GM21515 (cell line): ENCODE data around the gene PRKG1.
"Not testable (repeated sequence)": the region's sequence is repeated elsewhere in the genome, so short reads cannot be mapped to it uniquely, and the experiment has no call there.

Source experiments
- ATAC-seq: cut with Tn5 transposase; IDR thresholded peaks from one replicate; pipeline ENCODE4 v1.9.1; 2021; ENCODE audit not compliant: unreplicated experiment

The PRKG1 gene

DNA sequence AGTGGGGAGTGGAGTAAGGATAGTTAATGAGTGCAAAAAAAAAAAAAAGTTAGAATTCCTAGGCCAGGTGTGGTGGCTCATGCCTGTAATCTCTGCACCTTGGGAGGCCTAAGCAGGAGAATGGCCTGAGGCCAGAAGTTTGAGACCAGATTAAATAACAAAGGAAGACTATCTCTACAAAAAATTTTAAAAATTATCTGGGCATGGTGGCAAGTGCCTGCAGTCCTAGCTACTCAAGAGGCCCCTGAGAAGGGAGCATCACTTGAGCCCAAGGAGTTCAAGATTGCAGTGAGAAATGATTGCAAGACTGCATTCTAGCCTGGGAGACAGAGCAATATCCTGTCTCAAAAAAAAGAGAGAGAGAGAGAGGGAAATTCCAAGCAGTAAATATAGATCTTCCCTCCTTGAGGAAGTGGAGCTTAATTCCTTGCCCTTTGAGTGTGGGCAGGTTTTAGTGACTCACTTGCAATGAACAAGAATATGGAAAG, 644.6 kb downstream of the PRKG1 start:
- ATAC-seq: no peak

DNA sequence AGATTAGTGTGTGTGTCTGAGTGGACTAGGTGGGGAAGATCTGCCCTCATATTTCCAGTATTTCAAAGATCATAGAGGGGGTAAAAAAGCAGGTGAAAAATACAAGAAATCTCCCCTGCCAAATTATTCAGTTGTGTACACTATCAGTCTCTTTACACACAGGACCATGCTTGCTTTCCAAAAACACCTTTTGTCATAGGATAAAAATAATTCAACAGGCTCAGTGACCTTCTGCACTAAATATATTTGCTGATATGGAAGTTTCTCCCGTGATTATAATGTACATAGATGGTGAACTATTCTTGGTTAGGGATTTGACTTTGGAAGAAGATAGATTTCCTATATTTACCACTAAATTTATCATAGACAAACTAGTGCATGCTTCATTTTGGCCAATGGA, 649.8 kb downstream of the PRKG1 start:
- ATAC-seq: no peak

DNA sequence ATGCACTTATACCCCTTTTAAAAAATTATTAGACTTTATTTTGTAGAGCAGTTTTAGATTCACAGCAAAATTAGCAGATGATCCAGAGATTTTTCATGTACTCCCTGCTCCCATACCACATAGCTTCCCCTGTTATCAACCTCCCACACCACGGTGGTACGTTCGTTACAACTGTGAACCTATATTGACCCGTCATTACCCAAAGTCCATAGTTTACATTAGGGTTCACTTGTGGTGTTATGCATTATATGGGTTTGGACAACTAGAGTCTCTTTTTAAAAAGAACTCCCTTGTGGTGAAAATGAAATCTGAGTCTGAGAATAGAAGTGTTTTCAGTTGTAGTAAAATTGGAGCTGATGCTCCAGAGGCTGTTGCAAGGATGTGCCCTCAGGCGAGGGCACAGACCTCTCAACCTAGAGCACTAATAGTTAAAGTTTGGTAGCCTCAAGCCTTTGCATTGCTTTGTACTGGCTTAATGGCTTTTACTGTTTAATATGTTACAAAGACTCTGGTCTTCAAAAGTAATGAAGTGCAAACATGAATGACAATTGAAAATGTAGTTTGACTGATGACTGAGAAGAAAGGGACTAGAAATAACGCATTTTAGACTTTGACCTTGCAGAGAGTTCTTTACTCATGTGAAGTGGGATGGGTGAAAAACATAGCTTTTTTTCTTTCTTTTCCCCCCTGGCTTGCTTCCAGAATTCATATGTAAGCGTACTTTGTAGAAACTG, 655.7 kb downstream of the PRKG1 start:
- ATAC-seq: no peak

DNA sequence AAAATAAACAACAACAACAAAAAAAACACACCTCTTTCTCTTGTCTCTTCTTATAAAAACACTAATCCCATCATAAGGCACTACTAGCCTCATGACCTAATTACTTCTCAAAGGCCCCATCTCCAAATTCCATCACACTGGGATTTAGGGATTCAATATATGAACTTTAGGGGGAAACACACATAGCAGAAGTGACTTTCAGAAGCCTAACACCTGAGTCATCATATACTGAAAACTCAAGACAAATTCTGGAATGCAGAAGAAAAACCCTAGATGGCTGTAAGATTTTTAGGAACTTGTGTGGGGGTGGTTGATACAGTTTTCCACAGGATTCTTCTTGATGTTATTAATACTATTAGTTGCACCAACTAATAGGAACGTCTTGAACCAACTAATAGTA, 658.8 kb downstream of the PRKG1 start:
- ATAC-seq: no peak

DNA sequence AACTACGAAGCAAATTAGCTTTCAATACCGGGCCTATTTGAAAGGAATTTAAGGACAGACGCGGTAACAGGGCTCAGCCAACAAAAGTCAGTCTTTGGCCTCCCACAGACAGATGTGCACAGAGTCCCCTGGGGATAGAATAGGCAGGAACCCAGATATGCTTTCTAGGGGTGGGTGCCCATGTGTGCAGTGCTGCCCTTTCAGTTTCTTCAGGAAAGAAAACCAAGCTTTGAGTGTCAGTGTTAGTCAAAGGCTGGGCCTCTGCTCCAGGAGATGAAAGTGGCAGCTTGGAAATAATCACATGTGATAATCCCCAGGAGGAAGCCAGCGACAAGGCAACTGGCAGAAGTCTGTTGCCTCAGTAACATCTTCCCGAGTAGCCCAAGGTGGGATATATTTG, 668.9 kb downstream of the PRKG1 start:
- peak; percentile 74 for ATAC-seq

DNA sequence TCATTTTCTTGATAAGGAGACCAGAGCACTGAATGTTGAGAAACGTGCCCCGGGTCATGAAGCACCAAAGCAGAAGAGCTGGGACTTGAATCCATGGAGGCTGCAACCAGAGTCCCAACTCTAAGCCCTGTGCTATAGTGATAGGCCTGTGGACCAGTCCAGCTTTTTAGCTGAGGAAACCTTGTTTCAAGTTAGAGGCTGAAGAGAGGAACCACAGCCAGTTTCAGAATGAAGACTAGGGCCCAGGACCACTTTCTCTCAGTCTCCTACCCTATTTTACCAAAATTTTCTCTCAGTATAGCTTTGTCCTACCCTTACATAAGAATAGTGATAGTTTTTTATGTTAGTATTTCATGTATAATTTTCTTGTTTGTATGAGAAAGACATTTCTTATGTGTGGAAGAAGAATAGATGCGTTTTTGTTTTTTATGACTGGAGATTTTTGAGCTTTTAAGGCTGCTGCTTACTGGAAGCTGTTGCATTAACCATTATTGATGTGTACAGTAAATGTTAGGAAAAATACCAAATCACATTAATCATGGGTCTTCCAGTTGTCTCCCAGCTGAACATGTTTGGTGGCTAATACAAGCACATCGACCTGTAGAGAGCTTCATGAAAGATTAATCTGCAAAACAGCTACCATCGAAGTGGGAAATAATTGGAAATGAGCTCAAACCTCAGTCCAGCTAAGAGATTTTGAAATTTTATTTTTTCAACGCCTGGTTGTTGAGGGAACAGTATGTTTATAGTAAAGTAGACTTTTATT, 670.1 kb downstream of the PRKG1 start:
- ATAC-seq: no peak

DNA sequence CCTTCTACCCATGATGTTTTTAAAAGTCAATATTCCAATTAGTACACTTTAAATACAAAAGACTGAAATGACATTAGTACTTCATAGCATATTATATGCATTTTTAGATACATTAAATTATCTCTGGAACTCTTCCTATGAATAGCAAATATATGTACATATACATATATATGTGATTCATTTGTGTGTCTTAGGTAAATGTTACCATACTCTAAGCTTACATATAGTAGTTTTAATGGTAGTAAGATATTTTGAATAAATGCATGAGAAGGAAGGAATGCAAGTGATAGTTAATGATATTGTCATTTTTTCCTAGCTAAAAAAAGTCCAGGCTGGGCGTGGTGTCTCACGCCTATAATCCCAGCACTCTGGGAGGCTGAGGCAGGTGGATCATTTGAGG, 671.1 kb downstream of the PRKG1 start:
- ATAC-seq: no peak

DNA sequence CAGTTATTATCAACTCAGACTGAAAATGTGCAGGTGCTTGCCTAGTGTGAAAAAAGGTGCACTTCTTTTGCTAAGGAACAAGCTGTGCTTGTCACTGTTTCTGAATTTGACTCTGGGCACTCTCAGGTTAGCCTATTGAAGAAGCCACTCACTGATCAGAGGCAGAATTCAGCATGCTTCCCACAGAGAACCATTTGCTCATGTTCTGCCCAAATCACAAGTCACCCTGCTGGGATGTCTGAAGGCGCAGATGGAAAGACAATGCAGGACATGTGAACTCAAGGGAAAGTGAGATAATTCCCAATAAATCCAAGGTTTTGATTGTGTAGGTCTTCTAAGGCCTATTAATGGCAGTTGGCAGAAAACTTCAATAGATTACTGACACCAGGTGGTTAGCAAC, 672.9 kb downstream of the PRKG1 start:
- no peak for ATAC-seq

DNA sequence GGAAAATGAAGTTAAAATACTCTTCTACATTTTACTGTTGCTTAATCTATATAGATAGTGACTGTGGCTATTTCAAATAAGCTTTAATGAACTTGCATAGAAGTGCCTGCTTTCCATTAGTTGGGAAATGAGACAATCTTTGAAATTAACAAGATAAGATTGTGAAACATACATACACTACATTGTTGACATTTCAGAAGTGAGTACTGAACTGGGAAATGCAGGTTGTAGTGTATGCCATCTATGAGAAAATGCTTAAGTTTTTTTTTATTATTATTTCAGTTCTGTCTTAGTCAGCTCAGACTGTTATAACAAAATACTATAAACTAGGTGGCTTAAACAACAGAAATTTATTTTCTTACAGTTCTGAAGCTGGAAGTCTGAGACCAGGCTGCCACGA, 674.7 kb downstream of the PRKG1 start:
- ATAC-seq: no peak

DNA sequence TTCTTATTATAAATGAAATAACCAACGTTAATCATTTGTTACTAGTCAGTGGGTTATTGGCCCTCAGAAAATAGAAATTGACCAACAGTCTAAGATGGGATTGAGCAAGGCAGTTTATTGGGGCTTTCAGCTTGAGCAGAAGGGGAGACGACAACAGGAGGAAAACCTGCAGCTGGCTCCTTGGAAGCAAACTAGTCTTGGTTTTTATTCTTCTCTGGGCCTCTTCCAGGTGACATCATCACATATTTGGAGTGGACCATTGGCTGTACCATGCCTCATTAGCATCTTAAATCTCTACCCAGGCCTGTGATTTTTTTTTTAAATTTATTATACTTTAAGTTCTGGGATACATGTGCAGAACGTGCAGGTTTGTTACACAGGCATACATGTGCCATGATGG, 684.1 kb downstream of the PRKG1 start:
- ATAC-seq: no peak

DNA sequence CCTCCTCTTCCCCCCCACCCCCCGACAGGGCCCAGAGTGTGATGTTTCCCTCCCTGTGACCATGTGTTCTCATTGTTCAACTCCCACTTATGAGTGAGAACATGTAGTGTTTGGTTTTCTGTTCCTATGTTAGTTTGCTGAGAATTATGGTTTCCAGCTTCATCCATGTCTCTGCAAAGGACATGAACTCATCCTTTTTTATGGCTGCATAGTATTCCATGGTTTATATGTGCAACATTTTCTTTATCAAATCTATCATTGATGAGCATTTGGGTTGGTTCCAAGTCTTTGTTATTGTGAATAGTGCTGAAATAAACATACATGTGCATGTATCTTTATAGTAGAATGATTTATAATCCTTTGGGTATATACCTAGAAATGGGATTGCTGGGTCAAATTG, 684.6 kb downstream of the PRKG1 start:
- not testable (repeated sequence) for ATAC-seq

DNA sequence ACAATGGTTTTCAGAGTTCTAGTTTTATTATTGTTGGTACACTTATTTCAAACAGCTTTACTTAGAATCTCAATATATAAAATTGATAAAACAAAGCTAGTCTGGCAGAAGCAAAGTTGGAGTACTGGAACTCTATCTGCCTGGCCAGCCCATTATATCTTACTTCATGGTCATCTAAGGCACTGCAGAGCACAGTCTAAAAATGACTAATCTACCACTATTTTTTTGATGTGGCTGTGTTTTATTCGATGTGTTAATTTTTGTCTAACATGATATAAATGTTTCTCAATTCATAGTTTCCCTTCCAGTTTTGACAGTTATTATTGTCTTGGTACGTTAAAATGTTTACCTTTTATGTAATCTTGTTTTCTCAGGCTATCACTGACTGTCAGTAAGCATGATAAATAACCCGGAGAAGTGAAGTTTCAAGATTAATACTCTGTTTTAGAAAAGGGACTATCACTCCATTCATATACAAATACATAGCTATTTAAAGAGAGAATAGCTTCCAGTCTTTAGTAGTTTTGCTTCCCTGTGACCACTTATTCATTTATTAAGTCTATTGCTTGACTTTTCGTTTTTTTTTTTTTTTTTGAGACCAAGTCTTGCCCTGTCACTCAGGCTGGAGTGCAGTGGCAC, 685.7 kb downstream of the PRKG1 start:
- ATAC-seq: no peak

DNA sequence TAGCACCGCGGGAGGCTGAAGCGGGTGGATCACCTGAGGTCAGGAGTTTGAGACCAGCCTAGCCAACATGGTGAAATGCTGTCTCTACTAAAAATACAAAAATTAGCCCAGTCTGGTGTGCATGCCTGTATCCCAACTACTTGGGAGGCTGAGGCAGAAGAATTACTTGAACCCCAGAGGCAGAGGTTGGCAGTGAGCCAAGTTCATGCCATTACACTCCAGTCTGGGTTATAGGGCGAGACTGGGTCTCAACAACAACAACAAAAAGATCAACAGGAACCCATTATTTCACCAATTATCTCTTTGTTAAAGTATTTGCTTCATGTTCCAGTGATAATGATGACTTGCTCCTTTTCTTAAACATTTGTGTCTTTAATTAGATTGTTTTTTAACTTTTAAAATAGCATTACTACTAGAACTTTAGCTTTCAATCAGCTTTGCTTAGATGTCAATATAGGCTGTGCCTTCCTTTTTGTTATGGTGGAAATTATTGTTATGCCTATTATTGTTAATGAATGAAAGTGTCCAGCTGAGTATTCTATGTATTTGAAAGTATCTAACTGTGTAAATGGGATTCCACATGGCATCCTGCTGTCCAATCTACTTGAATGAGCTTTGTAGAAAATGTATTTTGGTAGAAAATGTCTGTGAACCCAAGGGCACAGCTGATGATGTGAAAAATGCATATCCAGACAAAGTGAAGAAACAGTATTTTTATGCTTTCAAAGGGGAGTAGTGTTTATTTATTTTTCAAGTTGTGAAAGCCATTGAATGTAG, 686.8 kb downstream of the PRKG1 start:
- ATAC-seq: no peak

DNA sequence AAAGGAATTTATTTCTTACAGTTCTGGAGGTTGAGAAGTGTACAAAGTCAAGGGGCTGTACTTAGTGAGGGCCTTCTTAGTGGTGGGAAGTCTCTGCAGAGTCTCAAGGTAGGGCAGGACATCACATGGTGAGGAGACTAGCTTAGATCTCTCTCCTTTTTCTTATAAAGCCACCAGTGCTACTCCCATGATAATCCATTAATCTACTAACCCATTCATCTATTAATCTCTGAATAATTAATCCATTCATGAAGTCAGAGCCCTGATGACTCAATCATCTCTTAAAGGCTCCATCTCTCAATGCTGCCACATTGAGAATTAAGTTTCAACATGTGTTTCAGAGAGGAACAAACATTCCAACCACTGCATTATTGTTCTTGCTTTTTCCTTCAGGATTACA, 689.5 kb downstream of the PRKG1 start:
- ATAC-seq: no peak

DNA sequence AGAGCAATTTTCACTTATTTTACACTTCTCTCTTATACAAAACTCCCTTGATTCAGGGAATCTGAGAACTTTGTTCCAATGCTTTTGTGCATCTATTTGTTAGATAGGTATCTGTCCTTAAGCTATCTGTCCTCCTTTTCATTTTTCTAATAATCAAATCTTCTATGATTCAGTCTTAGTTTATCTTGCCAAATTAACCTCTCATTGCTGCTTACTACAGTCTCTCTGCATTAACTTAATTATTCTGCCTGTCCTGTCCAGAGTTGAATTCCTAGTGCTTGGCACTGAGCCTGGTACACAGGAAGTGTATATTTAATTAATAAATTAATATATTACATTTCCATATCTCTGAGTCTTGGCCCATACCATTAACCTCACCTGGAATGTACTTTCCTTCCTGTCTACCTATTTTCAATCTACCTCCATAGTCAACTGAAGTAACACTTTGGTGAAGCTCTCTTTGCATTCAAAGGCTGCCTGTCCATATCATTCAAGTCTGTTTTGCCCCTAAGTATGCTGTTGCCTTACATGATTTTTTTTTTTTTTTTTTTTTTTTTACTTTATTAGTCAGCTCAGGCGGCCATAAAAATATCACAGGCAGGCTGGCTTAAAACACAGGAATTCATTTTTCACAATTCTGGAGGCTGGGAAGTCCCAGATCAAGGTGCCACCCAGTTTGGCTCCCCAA, 691.1 kb downstream of the PRKG1 start:
- ATAC-seq: no peak

DNA sequence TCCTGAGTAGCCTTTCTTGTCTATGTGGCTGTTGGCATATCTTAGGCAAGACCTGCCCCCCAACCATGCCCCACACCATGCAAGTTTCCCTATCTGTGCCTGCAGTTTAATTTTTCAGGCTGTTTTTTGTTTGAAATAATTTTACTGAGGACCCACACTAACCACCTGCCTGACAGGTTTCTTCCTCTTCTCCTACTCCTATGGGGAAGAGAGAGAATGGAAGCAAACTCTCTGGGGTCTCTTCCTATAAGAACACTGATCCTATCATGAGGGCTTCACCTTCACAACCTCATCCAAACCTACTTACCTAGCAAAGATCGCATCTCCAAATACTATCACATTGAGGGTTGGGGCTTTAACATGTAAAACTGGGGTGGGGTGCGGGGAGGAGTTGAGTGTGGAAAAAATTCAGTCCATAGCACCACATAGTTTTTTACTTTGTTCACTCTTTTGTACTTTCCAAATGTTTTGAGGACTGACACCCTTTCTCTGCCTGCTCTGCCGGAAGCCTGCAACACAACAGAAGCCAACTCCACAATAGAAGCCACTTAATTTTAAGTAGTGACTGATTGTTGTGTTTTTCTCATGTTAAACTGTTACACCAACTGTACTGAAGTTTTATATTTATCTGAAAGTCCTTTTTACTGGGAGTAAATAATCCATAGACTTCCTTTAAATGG, 692.3 kb downstream of the PRKG1 start:
- no peak for ATAC-seq

DNA sequence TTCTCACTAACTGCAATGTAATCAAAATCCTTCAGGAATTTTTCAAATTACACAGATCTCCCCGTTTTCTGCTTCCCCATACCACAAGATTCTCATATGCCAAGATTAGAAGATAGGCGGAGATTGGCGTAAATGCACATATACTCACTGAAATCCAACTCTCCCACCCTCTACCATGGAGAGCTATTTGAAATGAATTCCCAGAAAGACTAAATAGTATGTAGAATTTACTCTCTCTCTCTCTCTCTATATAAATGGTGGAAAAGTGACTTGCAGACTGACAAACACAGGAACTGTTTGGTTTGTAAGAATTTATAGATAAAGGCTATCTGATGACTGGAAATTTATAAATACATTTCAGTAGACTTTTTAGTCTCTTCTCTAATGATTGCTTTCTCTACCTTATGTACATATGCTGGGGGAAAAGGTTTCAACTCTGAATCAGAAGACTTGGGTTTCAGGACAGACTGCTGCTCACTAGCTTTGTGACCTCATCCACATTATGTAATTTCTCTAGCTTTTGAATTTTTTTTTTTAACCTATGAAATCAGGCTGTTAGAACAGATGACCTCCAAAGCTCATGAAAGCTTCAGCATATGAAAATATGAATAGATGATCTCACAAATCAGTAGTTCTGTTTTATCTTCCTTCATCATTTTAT, 692.9 kb downstream of the PRKG1 start:
- no peak for ATAC-seq

DNA sequence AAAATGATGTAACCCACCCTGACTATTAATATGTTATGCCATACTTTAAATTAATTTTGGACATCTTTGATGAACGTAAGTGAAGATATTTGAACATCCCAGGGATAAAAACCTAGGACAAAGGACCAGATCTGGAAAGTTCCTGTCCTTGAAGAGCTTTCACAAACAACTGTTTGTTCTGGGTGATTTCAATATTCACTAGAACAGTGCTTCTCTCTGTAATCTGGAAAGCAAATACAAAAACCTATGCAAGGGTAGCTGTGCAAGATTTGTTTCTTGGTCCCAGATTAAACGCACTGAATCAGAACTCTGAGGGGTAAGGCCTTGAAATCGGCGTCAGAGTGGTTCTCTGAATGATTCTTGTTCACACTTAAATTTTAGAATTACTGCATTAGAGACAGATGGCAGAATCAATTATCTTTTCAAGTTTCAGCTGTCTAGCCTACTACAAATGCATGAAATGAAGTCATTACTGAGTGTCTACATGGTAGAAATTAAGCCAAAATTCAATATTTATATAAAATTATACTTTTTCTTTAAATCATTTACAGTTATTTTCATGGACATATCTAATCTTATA, 694.7 kb downstream of the PRKG1 start:
- no peak for ATAC-seq

DNA sequence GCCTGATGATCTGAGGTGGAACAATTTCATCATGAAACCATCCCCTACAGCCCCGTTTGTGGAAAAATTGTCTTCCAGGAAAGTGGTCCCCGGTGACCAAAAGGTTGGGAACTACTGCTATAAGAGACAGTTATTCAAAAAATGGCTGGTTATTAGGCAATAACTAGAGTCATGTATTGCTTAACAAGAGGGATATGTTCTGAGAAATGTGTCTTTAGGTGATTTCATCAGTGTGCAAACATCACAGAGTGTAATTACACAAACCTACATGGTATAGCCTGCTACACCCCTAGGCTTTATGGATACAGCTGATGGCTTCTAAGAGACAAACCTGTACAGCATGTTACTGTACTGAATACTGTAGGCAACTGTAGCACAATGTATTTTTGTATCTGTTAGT, 696.4 kb downstream of the PRKG1 start:
- ATAC-seq: no peak
